Measurements from ENCODE around the gene TFE3. TPM values are rescaled to one million over a fixed set of nuclear protein-coding genes. Genes with fewer than 3 reads are reported as not detected.

Gene TFE3
- total RNA-seq, 2 donors from 2014 or later = 33.2 to 34.4 TPM

GRCh38 chrX:49073601-49074575, 30.7 kb upstream of the TFE3 start, which contains the start of gene PRAF2:
Gene PRAF2 (minus strand): TSS chrX:49074002. CDS start chrX:49073987, 15 bp downstream.
- H3K4me1 ChIP-seq (ENCODE audit: control insufficient read depth, insufficient read depth, low read length) = no peaks in the 10 kb centered on the region
- no peaks in the 10 kb centered on the region for H3K27me3 Mint-ChIP-seq (ENCODE audit: insufficient read depth)

DNA sequence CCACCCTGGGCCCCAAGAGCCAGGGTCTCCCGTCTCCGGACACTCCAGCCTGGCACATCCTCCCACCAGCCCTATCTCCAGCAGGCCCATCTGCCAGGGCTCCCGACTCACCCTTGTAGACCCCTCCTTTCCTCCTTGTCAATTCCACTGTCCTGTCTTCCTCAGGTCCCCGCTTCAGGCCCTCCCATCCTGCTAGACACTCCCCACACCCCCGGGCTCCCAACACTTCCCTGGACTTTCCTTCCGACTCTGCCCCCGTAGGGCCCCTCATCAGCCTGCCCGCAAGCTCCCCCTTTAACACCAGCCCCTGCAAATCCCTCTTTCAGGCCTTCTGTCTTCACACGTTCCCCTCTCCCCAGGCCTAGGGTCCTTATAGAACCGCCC, 29.5 kb upstream of the TFE3 start:
- 60 to 71% methylated on average over 1 to 10 of the region's 10 CpGs for WGBS, 2 experiments (ENCODE audit: insufficient coverage in 1 of 2, insufficient read length in 1 of 2)
- no peak overlapping the region for H3K27ac Mint-ChIP-seq
- Histone ChIP-seq H3K27me3 (ENCODE audit: control insufficient read depth, insufficient read depth, low read length, poor library complexity, severe bottlenecking) (no peaks in the 10 kb centered on the region), H3K4me1 (ENCODE audit: control insufficient read depth, insufficient read depth, low read length) (no peaks in the 10 kb centered on the region), H3K27ac (ENCODE audit: low read depth, low read length) (no peak overlapping the region), H3K36me3 (ENCODE audit: control insufficient read depth, insufficient read depth, low read length) (no peaks in the 10 kb centered on the region), H3K9me3 (ENCODE audit: control insufficient read depth, low read length) (no peaks in the 10 kb centered on the region), H3K9ac (ENCODE audit: extremely low read depth, low read length, poor library complexity, severe bottlenecking) (no peak overlapping the region), H3K4me3 (ENCODE audit: low read length) (peak overlapping the region; percentile 79)
- H3K36me3 Mint-ChIP-seq (ENCODE audit: low read depth) = peaks cover 2% of the 10 kb centered on the region
- H3K4me3 Mint-ChIP-seq = peak overlapping the region; percentile 70
- peaks cover 4% of the 10 kb centered on the region for H3K4me1 Mint-ChIP-seq
- no peaks in the 10 kb centered on the region for H3K27me3 Mint-ChIP-seq (ENCODE audit: insufficient read depth)
- TF ChIP-seq, protein P1, sequence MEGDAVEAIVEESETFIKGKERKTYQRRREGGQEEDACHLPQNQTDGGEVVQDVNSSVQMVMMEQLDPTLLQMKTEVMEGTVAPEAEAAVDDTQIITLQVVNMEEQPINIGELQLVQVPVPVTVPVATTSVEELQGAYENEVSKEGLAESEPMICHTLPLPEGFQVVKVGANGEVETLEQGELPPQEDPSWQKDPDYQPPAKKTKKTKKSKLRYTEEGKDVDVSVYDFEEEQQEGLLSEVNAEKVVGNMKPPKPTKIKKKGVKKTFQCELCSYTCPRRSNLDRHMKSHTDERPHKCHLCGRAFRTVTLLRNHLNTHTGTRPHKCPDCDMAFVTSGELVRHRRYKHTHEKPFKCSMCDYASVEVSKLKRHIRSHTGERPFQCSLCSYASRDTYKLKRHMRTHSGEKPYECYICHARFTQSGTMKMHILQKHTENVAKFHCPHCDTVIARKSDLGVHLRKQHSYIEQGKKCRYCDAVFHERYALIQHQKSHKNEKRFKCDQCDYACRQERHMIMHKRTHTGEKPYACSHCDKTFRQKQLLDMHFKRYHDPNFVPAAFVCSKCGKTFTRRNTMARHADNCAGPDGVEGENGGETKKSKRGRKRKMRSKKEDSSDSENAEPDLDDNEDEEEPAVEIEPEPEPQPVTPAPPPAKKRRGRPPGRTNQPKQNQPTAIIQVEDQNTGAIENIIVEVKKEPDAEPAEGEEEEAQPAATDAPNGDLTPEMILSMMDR (conservative IDR thresholded peaks at IDR 0.05) = no peak
- peaks cover 62% of the 10 kb centered on the region for H3K9me3 Mint-ChIP-seq
- DNase-seq = no peak

More at GRCh38 chrX:49073601-49074575, 30.7 kb upstream of the TFE3 start, which contains the start of gene PRAF2:
- Mint-ChIP-seq H3K9me3 (peaks cover 61% of the 10 kb centered on the region), H3K4me3 (peak within 1 kb of the TSS; percentile 70), H3K36me3 (ENCODE audit: low read depth) (peaks cover 2% of the 10 kb centered on the region), H3K4me1 (peaks cover 4% of the 10 kb centered on the region), H3K27ac (no peak within 1 kb of the TSS)
- no peaks in the 10 kb centered on the region for H3K36me3 ChIP-seq (ENCODE audit: control insufficient read depth, insufficient read depth, low read length)
- no peak within 1 kb of the TSS for H3K27ac ChIP-seq (ENCODE audit: low read depth, low read length)
- peak within 1 kb of the TSS; percentile 79 for H3K4me3 ChIP-seq (ENCODE audit: low read length)
- H3K27me3 ChIP-seq (ENCODE audit: control insufficient read depth, insufficient read depth, low read length, poor library complexity, severe bottlenecking) = no peaks in the 10 kb centered on the region
- peak; percentile 95 for DNase-seq
- 0 to 3% methylated on average over 1 to 54 of the region's 61 CpGs for WGBS, 2 experiments (ENCODE audit: insufficient coverage in 1 of 2, insufficient read length in 1 of 2)
- no peak within 1 kb of the TSS for H3K9ac ChIP-seq (ENCODE audit: extremely low read depth, low read length, poor library complexity, severe bottlenecking)
- H3K9me3 ChIP-seq (ENCODE audit: control insufficient read depth, low read length) = no peaks in the 10 kb centered on the region
- TF ChIP-seq, protein P1 (conservative IDR thresholded peaks at IDR 0.05) = no peak

- Mint-ChIP-seq H3K36me3 (ENCODE audit: low read depth) (peaks cover 2% of the 10 kb centered on the region), H3K27me3 (ENCODE audit: insufficient read depth) (no peaks in the 10 kb centered on the region), H3K4me1 (peaks cover 4% of the 10 kb centered on the region), H3K4me3 (peak overlapping the region; percentile 70), H3K27ac (peak overlapping the region; percentile 38), H3K9me3 (peaks cover 56% of the 10 kb centered on the region)
- DNase-seq = peak; percentile 90
- Histone ChIP-seq H3K27ac (ENCODE audit: low read depth, low read length) (no peak overlapping the region), H3K27me3 (ENCODE audit: control insufficient read depth, insufficient read depth, low read length, poor library complexity, severe bottlenecking) (no peaks in the 10 kb centered on the region), H3K9me3 (ENCODE audit: control insufficient read depth, low read length) (no peaks in the 10 kb centered on the region), H3K36me3 (ENCODE audit: control insufficient read depth, insufficient read depth, low read length) (no peaks in the 10 kb centered on the region), H3K4me1 (ENCODE audit: control insufficient read depth, insufficient read depth, low read length) (no peaks in the 10 kb centered on the region), H3K4me3 (ENCODE audit: low read length) (no peak overlapping the region), H3K9ac (ENCODE audit: extremely low read depth, low read length, poor library complexity, severe bottlenecking) (no peak overlapping the region)
- 94 to 97% methylated on average over 7 to 63 of the region's 63 CpGs for WGBS, 2 experiments (ENCODE audit: insufficient coverage in 1 of 2, insufficient read length in 1 of 2)
- TF ChIP-seq, protein P1 (conservative IDR thresholded peaks at IDR 0.05) = no peak
Observed at GRCh38 chrX:49071877-49072711, 28.9 kb upstream of the TFE3 start.
